Lower leg skin (tissue), 4 donors: Measurements from ENCODE around the gene TMC3. TPM values are rescaled to one million over a fixed set of nuclear protein-coding genes. Genes with fewer than 3 reads are reported as not detected.

Experiments
- DNase-seq, 2 donors: peaks; one replicate each; pipeline ENCODE4 v3.0.0-alpha.2; 2019; ENCODE audit warnings: low spot score in 2 of 2
- H3K4me3 ChIP-seq: fragments of 200-600 bp; sonication (generic); 2 replicates; pipeline ENCODE4 v1.5.1; 2017; ENCODE audit warnings: mild to moderate bottlenecking, low read depth; ENCODE audit not compliant: poor library complexity, severe bottlenecking
- POLR2A ChIP-seq, 2 donors: fragments of 450-650 bp; IDR thresholded peaks; one replicate each; pipeline ENCODE4 v1.6.1; 2016 to 2017; ENCODE audit warnings: antibody characterized with exemption in 2 of 2, mild to moderate bottlenecking in 1 of 2, moderate library complexity in 1 of 2
- WGBS, 2 donors: methylation state at CpG; one replicate each; pipeline ENCODE4 v1.1.5; 2018; 5-methylcytosine and 5-hydroxymethylcytosine counted together
- intact Hi-C: fragments of 100-400 bp; cut with DNase I; formaldehyde crosslinking; loops from one replicate; pipeline ENCODE4 v1.15.0; 2023; ENCODE audit warnings: low total_unique reads
- total RNA-seq, 4 donors: library from RNA; depleted of rRNA; stranded (reverse); fragments of >200 nt; gene quantifications; one replicate each; pipeline ENCODE4 v1.1.0, GENCODE V29; 2016
- TF ChIP-seq, protein P1 (sequence below), 3 donors: fragments of 450-650 bp; IDR thresholded peaks; one replicate each; pipeline ENCODE4 v1.5.1; 2016; ENCODE audit warnings: antibody characterized with exemption in 3 of 3, mild to moderate bottlenecking in 3 of 3, moderate library complexity in 2 of 3

Gene TMC3
- total RNA-seq, 4 donors from 2014 or later: 0.05 to 0.10 TPM; not detected in 2

GRCh38 chr15:81323944-81324881 lies 49.8 kb downstream of the TMC3 start, which contains the start of gene STARD5:
Gene STARD5 (minus strand): TSS chr15:81324141. CDS start chr15:81324099, 42 bp downstream.
- peak; percentile 98 to 100 for DNase-seq
- intact Hi-C loops: no loop called here
- peak in 1 of 2 donors; percentile 47 for TF ChIP-seq POLR2A (IDR thresholded peaks at IDR 0.05)
- TF ChIP-seq, protein P1, sequence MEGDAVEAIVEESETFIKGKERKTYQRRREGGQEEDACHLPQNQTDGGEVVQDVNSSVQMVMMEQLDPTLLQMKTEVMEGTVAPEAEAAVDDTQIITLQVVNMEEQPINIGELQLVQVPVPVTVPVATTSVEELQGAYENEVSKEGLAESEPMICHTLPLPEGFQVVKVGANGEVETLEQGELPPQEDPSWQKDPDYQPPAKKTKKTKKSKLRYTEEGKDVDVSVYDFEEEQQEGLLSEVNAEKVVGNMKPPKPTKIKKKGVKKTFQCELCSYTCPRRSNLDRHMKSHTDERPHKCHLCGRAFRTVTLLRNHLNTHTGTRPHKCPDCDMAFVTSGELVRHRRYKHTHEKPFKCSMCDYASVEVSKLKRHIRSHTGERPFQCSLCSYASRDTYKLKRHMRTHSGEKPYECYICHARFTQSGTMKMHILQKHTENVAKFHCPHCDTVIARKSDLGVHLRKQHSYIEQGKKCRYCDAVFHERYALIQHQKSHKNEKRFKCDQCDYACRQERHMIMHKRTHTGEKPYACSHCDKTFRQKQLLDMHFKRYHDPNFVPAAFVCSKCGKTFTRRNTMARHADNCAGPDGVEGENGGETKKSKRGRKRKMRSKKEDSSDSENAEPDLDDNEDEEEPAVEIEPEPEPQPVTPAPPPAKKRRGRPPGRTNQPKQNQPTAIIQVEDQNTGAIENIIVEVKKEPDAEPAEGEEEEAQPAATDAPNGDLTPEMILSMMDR (IDR thresholded peaks at IDR 0.05): no peak
- H3K4me3 ChIP-seq: peak within 1 kb of the TSS; percentile 57
- 1 to 2% methylated on average over 26 to 60 of the region's 67 CpGs for WGBS, 2 donors

DNA sequence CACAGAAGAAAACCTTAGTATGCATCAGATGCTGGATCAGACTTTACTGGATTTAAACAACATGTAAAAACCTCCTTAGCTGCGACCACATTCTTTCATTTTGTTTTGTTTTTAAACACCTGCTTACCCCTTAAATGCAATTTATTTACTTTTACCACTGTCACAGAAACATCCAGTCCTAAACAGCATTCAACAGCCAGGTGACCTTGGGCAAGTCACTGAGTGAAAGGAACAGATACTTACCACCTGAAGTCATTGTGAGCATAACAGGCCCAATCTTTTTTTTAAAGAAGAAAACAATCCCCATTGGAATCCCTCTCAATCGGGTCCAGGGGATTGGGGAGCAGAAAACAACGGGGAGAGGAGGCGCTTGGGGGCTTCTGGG lies 50.5 kb downstream of the TMC3 start:
- H3K4me3 ChIP-seq: peak overlapping the region; percentile 57
- intact Hi-C loops: no loop called here
- DNase-seq: no peak
- no peak for TF ChIP-seq POLR2A (IDR thresholded peaks at IDR 0.05)
- TF ChIP-seq, protein P1 (IDR thresholded peaks at IDR 0.05): no peak
- WGBS, 2 donors: 6 to 7% methylated on average over 4 of the region's 4 CpGs

GRCh38 chr15:81322676-81323253 lies 51.2 kb downstream of the TMC3 start:
- H3K4me3 ChIP-seq: no peak overlapping the region
- WGBS, 2 donors: 33 to 37% methylated on average over 6 of the region's 6 CpGs
- TF ChIP-seq, protein P1 (IDR thresholded peaks at IDR 0.05): no peak
- TF ChIP-seq POLR2A (IDR thresholded peaks at IDR 0.05): no peak
- no peak for DNase-seq
- intact Hi-C loops: no loop called here

- no peak overlapping the region for H3K4me3 ChIP-seq
- 52 to 79% methylated on average over 1 of the region's 1 CpG for WGBS, 2 donors
- TF ChIP-seq POLR2A (IDR thresholded peaks at IDR 0.05): no peak
- TF ChIP-seq, protein P1 (IDR thresholded peaks at IDR 0.05): no peak
- intact Hi-C loops: no loop called here
- DNase-seq: no peak
Measured at GRCh38 chr15:81321667-81322066, 52.3 kb downstream of the TMC3 start.

- TF ChIP-seq, protein P1 (IDR thresholded peaks at IDR 0.05): no peak
- TF ChIP-seq POLR2A (IDR thresholded peaks at IDR 0.05): no peak
- WGBS, 2 donors: 91% methylated on average over 6 of the region's 6 CpGs
- intact Hi-C loops: no loop called here
- no peak overlapping the region for H3K4me3 ChIP-seq
- no peak for DNase-seq
Measured at GRCh38 chr15:81317642-81318017, 56.4 kb downstream of the TMC3 start.
